ENCODE results near the gene DNAJB12. TPM values are rescaled to one million over a fixed set of nuclear protein-coding genes. Genes with fewer than 3 reads are reported as not detected.
A peak's percentile ranks its signal among the peaks of the same experiment; 100 is the strongest.
"Not testable (repeated sequence)": the region's sequence is repeated elsewhere in the genome, so short reads cannot be mapped to it uniquely, and the experiment has no call there.

The DNAJB12 gene
- total RNA-seq: 10 to 100 TPM; 25.2 to 25.6 TPM

DNA sequence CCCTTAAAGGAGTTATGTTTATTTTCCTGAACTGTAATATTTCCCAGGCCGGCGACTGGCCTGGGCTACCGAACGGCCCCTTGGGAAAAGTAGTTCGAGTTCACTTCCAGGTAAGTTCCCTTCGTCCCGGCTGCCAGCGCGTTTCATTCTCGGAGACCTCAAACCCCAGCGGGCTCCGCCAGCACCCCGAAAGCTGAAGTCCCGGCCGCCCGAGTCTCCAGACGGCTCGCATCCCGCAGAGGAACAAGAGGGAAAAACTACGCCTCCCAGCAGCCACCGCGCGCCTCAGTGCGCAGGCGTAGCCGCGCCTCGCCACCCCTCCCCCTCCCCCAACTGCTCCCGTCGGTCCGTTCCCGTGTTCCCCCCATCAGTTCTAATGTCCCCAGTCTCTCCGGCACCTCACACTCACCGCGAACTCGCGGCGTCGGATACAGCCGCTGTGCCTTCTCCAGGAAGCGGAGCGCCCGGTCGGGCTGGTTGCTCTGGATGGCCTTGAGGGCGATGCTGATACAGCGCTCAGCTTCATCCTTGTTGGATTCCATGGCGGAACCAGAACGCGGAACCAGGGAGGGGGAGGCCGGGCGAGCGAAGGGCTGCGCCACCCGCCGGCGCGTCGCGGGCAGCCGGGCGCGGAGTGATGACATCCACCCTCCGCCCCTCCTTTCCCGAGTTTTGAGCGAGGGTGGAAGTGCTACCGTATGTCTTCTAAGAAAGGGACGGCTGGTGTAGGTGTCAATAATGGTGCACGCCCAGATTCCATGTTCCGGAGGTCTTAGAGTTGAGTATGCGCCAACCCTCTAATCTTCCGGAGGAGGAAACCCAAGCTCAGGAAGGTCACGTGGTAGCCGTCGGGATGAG lies at the start of gene DNAJB12:
DNAJB12 (minus strand) TSS at position 564 of the 858 bp plus-strand sequence; CDS start at position 542, 22 bp downstream.
- H3K27ac Mint-ChIP-seq: peak within 1 kb of the TSS; percentile 99

GRCh38 chr10:72395581-72395980 lies 40.9 kb upstream of the DNAJB12 start:
- not testable (repeated sequence) for H3K27ac Mint-ChIP-seq, H3K4me3 Mint-ChIP-seq

More for the DNA sequence above, at the start of gene DNAJB12:
- peak; percentile 92 for DNase-seq
- no peaks in the 10 kb centered on the region for H3K27me3 Mint-ChIP-seq
- peaks cover 8% of the 10 kb centered on the region for H3K36me3 Mint-ChIP-seq
- H3K4me1 Mint-ChIP-seq: peaks cover 24% of the 10 kb centered on the region
- peak within 1 kb of the TSS; percentile 98 for H3K4me3 Mint-ChIP-seq
- peaks cover 2% of the 10 kb centered on the region for H3K9me3 Mint-ChIP-seq

DNA sequence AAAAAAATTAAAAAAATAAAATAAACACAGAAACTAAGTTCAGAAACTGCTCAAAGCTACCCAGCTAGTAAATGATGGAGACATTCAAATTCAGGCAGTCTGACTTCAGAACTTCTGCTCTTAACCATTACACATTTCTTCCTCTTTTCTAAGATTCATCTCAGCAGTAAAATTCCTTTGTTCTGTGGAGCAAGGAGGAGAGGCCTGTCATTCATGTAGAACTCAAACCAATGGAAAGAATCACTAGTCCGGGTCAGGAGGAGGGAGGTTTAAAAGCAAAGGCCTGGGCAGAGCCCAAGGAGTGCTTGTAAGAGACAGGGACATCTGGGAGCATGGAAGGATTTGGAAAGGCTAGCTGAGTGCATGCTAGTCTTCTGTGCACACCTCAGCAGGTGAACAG lies 37.9 kb upstream of the DNAJB12 start:
- H3K36me3 Mint-ChIP-seq: peaks cover 8% of the 10 kb centered on the region
- H3K9me3 Mint-ChIP-seq: no peaks in the 10 kb centered on the region
- peaks cover 5% of the 10 kb centered on the region for H3K4me1 Mint-ChIP-seq
- no peak for DNase-seq
- no peak overlapping the region for H3K27ac Mint-ChIP-seq
- H3K27me3 Mint-ChIP-seq: no peaks in the 10 kb centered on the region
- H3K4me3 Mint-ChIP-seq: no peak overlapping the region

More at GRCh38 chr10:72395581-72395980, 40.9 kb upstream of the DNAJB12 start:
- H3K27me3 Mint-ChIP-seq, H3K9me3 Mint-ChIP-seq, H3K4me1 Mint-ChIP-seq, DNase-seq: not testable (repeated sequence)
- peaks cover 16% of the 10 kb centered on the region for H3K36me3 Mint-ChIP-seq

GRCh38 chr10:72390764-72391163 lies 36.0 kb upstream of the DNAJB12 start:
- no peak overlapping the region for H3K4me3 Mint-ChIP-seq
- H3K4me1 Mint-ChIP-seq: peaks cover 5% of the 10 kb centered on the region
- peaks cover 3% of the 10 kb centered on the region for H3K36me3 Mint-ChIP-seq
- DNase-seq: no peak
- no peaks in the 10 kb centered on the region for H3K27me3 Mint-ChIP-seq
- H3K27ac Mint-ChIP-seq: no peak overlapping the region
- no peaks in the 10 kb centered on the region for H3K9me3 Mint-ChIP-seq

DNA sequence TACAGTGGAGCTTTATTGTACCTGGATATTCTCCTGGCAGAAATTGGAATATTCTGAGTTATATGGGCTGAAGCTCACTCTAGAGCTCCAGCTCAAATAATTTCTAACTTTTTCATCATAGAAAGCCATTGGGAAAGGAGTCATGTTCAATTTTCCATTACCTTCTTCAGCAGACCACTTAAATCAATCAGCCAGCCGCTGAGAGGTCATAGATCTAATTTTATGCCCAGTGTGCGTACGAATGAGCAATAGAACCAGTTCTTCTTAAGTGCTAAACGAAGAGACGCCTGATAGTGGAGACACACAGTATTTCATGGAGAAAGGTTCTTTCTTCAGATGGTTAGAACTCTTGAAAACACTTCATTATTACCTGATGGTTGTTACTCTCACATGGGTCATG lies 35.0 kb upstream of the DNAJB12 start:
- H3K27me3 Mint-ChIP-seq: no peaks in the 10 kb centered on the region
- no peaks in the 10 kb centered on the region for H3K36me3 Mint-ChIP-seq
- no peak overlapping the region for H3K27ac Mint-ChIP-seq
- H3K4me1 Mint-ChIP-seq: peaks cover 5% of the 10 kb centered on the region
- DNase-seq: no peak
- no peak overlapping the region for H3K4me3 Mint-ChIP-seq
- no peaks in the 10 kb centered on the region for H3K9me3 Mint-ChIP-seq

DNA sequence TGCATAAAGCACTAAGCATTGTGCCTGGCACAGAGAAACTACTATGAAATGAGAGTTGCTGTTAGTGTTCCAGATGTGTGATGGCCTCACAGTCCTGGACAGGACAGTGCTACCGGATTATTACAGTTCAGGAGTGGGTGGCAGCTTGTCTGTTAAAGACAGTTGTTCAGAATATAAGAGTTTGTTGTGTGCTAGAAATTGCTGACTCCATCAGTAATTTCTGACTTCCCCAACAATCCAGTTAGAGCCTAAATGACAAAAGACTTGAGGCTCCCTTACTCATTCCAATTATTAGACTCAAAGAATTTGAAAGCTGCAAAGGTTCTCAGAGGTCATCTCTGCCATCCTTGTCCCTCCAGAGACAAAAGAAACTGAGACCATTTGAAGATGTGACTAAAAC lies 34.3 kb upstream of the DNAJB12 start:
- Mint-ChIP-seq H3K9me3 (no peaks in the 10 kb centered on the region), H3K27ac (no peak overlapping the region), H3K36me3 (no peaks in the 10 kb centered on the region)

DNA sequence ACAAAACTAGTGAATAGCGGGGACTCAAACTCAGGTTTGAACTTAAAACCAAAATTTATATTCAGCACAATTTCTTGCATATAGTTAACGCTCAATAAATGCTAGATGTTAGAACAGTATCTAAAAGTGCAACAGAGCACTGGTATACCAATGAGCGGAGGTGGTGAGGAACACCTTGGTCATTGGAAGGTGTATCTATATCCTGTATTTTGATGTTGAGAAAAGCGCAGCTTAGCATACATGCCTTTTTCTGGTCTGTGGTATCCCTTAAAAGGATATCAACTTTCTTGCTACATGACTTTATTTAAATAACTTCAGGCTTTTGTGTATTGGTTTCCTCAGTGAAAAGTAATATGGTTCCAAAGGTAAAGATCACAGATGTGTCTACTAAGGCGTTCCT lies 33.3 kb upstream of the DNAJB12 start:
- no peak overlapping the region for H3K27ac Mint-ChIP-seq
- no peak for DNase-seq
- H3K4me3 Mint-ChIP-seq: no peak overlapping the region
- peaks cover 5% of the 10 kb centered on the region for H3K4me1 Mint-ChIP-seq
- H3K27me3 Mint-ChIP-seq: no peaks in the 10 kb centered on the region
- no peaks in the 10 kb centered on the region for H3K36me3 Mint-ChIP-seq
- H3K9me3 Mint-ChIP-seq: no peaks in the 10 kb centered on the region

More for the DNA sequence above, 34.3 kb upstream of the DNAJB12 start:
- Mint-ChIP-seq H3K4me3 (no peak overlapping the region), H3K4me1 (peaks cover 5% of the 10 kb centered on the region), H3K27me3 (no peaks in the 10 kb centered on the region)
- DNase-seq: no peak

DNA sequence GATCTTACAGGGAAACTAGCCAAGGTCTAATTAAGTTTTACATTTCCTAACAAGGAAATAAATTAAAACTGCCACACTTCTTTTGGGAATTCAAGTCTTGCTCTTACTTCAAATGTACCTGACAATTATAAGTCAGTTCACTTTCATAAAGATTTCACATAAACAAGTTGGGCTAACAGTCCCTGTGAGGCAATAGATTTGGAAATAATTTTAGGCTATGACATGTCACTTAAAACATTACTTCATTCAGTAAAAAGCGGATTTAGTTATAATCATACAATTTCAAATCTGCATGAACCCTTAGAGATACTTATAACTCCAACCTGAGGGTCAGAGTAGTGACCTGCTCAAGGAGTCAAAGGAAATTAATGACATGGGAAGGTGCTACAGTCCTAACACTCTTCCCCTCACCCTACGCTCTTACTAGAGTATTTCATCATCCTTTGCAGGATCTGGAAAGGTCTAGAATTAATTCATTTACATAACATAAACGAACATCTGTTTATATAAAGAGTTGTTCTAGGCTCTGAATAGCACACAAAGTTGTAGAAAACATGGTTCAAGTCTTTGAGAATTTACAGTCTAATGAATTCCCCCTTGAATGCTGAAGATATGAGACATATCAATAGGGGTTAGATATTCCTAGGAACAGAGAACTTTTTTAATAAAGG lies 32.3 kb upstream of the DNAJB12 start:
- Mint-ChIP-seq H3K4me3 (no peak overlapping the region), H3K36me3 (no peaks in the 10 kb centered on the region), H3K4me1 (peaks cover 5% of the 10 kb centered on the region), H3K27me3 (no peaks in the 10 kb centered on the region), H3K9me3 (no peaks in the 10 kb centered on the region), H3K27ac (no peak overlapping the region)
- DNase-seq: no peak

DNA sequence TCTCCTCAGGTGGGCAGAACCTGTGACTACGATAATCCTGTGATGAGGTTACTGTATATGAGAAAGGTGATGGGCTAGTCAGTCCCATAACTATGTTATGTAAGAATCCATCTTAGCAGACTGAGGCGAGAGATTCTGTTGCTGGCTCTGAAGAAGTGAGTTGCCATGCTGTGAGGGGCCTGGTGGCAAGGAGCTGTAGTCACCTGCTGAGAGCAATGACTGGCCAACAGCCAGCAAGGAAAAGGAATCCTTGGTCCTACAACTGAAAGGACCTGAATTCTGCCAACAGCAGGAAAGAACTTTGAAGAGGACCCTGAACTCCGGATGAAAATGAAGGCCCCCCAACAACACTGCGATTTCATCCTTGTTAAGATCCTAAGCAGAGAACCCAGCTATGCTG lies 31.0 kb upstream of the DNAJB12 start:
- no peak for DNase-seq
- Mint-ChIP-seq H3K4me1 (peaks cover 5% of the 10 kb centered on the region), H3K27me3 (no peaks in the 10 kb centered on the region), H3K9me3 (no peaks in the 10 kb centered on the region), H3K4me3 (no peak overlapping the region), H3K27ac (no peak overlapping the region), H3K36me3 (no peaks in the 10 kb centered on the region)

GRCh38 chr10:72384982-72385381 lies 30.3 kb upstream of the DNAJB12 start:
- not testable (repeated sequence) for DNase-seq, H3K9me3 Mint-ChIP-seq, H3K4me1 Mint-ChIP-seq, H3K27me3 Mint-ChIP-seq, H3K27ac Mint-ChIP-seq, H3K36me3 Mint-ChIP-seq, H3K4me3 Mint-ChIP-seq

DNA sequence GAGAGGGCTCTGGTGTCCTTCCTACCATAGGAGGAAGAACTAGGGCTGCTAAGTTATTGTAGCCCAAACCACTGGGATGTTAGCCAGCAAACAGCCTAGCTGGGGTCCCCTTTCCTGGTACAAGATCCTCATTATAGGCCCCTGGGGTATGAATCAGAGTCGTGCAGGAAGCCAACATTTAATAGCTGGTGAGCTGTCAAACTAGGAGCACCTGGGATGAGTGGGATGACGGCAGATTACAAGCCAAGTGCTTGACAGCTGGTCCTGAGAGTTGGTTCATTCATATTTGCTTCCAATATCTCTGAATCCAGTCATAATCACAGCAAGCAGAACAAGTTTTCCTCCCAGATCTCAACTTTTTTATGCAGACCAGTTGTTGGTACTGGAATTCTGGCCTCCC lies 25.1 kb upstream of the DNAJB12 start:
- Mint-ChIP-seq H3K27me3 (no peaks in the 10 kb centered on the region), H3K27ac (no peak overlapping the region), H3K4me1 (peaks cover 5% of the 10 kb centered on the region), H3K9me3 (no peaks in the 10 kb centered on the region), H3K36me3 (peaks cover 4% of the 10 kb centered on the region), H3K4me3 (no peak overlapping the region)
- no peak for DNase-seq

GRCh38 chr10:72379062-72379461 lies 24.3 kb upstream of the DNAJB12 start:
- DNase-seq: no peak
- H3K36me3 Mint-ChIP-seq: peaks cover 4% of the 10 kb centered on the region
- no peak overlapping the region for H3K27ac Mint-ChIP-seq
- no peaks in the 10 kb centered on the region for H3K9me3 Mint-ChIP-seq
- H3K4me1 Mint-ChIP-seq: peaks cover 5% of the 10 kb centered on the region
- H3K27me3 Mint-ChIP-seq: no peaks in the 10 kb centered on the region
- H3K4me3 Mint-ChIP-seq: no peak overlapping the region

DNA sequence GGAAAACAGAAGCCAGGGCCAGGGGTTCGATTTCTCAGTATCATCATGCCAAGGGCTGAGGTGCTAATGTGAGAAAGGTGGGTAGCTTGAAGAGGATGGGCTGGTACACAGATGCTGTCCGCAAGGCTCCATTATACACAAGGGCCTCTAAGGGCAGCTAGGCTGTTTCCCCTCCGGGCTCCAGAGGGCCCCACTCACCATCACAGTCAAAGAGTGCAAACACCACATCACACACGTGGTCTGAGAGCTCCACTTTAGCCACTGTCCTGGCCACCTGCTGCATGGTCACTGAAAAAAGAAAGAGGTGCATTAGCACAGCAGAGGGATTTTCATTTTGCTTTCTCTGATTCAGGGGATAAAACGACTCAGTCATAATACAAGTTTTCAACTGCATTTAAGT lies 20.9 kb upstream of the DNAJB12 start:
- Mint-ChIP-seq H3K4me1 (peaks cover 5% of the 10 kb centered on the region), H3K9me3 (no peaks in the 10 kb centered on the region), H3K27ac (no peak overlapping the region), H3K36me3 (peaks cover 5% of the 10 kb centered on the region), H3K27me3 (no peaks in the 10 kb centered on the region), H3K4me3 (no peak overlapping the region)
- no peak for DNase-seq

DNA sequence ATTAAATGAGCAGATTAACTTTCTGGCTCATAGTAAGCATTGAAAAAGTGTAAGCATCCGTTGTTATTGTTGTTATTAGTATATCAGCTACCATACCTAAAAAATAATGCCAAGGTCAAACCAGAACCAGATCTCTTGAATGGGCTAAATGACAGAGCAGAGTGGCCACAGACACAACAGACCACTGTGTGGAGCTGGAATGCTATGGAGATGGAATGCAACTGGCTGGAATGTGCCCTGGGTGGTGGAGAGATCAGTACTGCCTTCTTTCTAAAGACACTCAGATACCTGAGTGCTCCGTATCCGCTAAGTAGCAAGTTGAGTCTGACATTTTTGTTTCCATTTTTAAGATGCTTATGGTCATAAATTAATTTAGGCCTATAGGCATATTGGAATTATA lies 20.5 kb upstream of the DNAJB12 start:
- Mint-ChIP-seq H3K4me1 (peaks cover 9% of the 10 kb centered on the region), H3K27me3 (no peaks in the 10 kb centered on the region), H3K9me3 (no peaks in the 10 kb centered on the region), H3K27ac (no peak overlapping the region), H3K4me3 (no peak overlapping the region), H3K36me3 (peaks cover 7% of the 10 kb centered on the region)
- no peak for DNase-seq

DNA sequence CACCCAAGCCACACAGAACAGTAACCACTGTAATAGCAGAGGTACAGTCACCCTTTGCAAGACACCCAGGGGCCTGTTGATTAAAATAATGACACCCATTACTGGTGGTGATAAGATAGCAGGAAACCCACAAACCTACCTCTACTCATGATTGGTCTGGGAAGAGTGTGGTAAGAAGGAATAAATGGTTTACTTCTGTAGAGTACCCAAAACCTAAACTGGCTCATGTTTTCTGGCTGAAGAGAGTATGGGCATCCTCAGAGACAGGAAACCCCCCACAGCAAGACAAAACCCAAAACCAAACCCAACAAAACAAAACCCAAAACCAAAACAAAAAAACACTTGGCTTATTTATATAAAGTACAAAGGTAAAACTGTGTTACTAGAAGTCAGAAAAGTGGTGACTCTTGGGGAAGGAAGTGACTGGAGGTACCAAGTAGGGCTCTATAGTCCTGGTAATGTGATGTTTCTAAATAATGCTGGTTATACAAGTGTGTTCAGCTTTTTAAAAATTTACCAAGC lies 15.5 kb upstream of the DNAJB12 start:
- Mint-ChIP-seq H3K27me3 (no peaks in the 10 kb centered on the region), H3K4me3 (no peak overlapping the region), H3K27ac (peak overlapping the region; percentile 29), H3K36me3 (peaks cover 9% of the 10 kb centered on the region), H3K4me1 (peaks cover 5% of the 10 kb centered on the region), H3K9me3 (no peaks in the 10 kb centered on the region)
- no peak for DNase-seq

Data from activated naive CD8-positive, alpha-beta T cell treated with anti-CD3 and anti-CD28 coated beads for 36 hours (primary cell).